ENCODE results near the gene HHAT. TPM values are rescaled to one million over a fixed set of nuclear protein-coding genes. Genes with fewer than 3 reads are reported as not detected.

HHAT gene
- total RNA-seq, 2 experiments from 2014 or later: 0.82 to 0.84 TPM

DNA sequence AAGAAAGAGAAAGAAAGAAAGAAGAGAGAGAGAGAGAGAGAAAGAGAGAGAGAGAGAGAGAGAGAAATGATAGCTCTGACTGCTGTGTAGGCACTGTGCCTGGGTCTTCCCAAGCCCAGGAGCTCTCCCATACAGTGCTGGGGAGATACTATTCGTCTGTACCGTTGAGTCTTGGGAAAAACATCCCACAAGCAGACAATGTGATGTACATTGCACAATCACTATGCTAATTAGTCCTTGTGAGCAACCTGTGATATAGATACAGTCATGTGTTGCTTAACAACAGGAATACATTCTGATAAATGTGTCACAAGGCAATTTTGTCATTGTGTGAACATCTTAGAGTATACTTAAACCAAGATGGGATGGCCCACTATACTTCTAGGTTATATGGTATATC, 381.0 kb downstream of the HHAT start:
- no peaks in the 10 kb centered on the region for H3K4me1 Mint-ChIP-seq
- no peak for ATAC-seq
- H3K27ac Mint-ChIP-seq: no peak overlapping the region
- no peak for DNase-seq
- intact Hi-C loops (cut with DNase I, micrococcal nuclease): no loop called here
- CTCF ChIA-PET: interaction anchor here (1.0 kb wide), 1 partner anchor 263 kb away, joined by 3 read pairs; no protein-coding TSS in a partner anchor
- no peak overlapping the region for H3K4me3 Mint-ChIP-seq
- H3K36me3 Mint-ChIP-seq (ENCODE audit: low read depth): no peaks in the 10 kb centered on the region
- H3K27me3 Mint-ChIP-seq: no peaks in the 10 kb centered on the region
- POLR2A ChIA-PET: interaction anchor here (0.7 kb wide), 1 partner anchor 63 kb away, joined by 10 read pairs; no protein-coding TSS in a partner anchor
- no peaks in the 10 kb centered on the region for H3K9me3 Mint-ChIP-seq (ENCODE audit: low read depth)

DNA sequence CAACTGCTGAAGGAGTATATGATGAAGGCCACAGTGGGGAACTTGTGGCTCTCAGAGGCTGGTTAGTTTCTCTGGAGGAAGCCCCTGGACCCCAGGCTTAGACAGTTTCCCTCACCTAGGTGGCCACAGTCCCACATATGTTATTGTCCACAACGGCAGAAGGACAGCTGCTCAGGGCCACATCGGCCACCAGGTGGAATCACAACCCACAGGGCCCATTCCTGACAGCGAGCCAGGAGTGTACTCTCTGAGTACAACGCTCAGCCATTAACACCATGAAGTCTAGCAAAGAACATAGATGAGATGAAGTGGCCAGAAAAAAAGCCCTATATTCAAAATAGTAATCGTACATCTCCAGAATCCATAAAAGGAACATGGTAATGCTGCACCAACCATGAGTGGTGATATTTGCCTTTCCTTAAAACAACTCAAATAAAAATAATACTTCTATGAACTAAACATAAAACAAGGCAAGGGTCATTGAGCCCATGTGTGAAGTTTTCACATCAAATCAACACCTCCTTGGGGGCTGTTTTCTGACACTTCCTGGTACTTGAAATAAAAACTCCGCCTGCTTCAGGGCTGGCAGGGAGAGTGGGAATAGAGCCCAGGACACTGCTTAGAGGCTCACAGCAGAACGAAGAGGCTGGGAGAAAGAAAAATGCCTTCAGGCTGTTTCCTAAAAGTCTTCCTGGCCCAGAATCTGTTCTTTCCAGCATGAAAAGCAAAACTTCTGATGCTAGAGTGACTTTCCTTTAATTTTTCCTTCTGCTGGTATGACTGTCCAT, 383.3 kb downstream of the HHAT start:
- Mint-ChIP-seq H3K36me3 (ENCODE audit: low read depth) (no peaks in the 10 kb centered on the region), H3K9me3 (ENCODE audit: low read depth) (no peaks in the 10 kb centered on the region), H3K27ac (no peak overlapping the region), H3K4me1 (no peaks in the 10 kb centered on the region), H3K27me3 (no peaks in the 10 kb centered on the region), H3K4me3 (no peak overlapping the region)
- DNase-seq: no peak
- no peak for ATAC-seq
- intact Hi-C loops (cut with DNase I, micrococcal nuclease): no loop called here
- POLR2A ChIA-PET: no interaction called here
- CTCF ChIA-PET: interaction anchor here (0.6 kb wide), 1 partner anchor 89 kb away, joined by 3 read pairs; no protein-coding TSS in a partner anchor

DNA sequence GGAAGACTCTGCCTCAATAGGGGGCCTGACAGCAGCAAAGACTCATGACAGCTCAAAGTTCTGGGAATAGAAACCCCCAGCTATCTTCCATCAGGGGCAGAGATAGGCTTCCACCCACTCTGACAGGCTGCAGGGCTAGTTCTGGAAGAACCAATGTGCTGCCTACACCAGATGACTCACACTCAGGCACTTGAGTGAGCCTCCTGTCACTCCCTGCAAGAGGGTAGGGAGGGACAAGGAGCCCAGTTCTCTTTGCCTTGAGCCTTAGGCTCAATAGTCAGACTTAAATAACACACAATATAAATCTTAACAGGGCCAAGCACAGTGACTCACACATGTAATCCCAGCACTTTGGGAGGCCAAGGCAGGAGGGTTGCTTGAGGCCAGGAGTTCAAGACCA, 386.4 kb downstream of the HHAT start:
- Mint-ChIP-seq H3K36me3 (ENCODE audit: low read depth) (no peaks in the 10 kb centered on the region), H3K4me1 (no peaks in the 10 kb centered on the region), H3K27ac (no peak overlapping the region), H3K27me3 (no peaks in the 10 kb centered on the region), H3K9me3 (ENCODE audit: low read depth) (no peaks in the 10 kb centered on the region), H3K4me3 (no peak overlapping the region)
- intact Hi-C loops (cut with DNase I, micrococcal nuclease): no loop called here
- ATAC-seq: no peak
- POLR2A ChIA-PET: no interaction called here
- CTCF ChIA-PET: interaction anchor here (0.6 kb wide), 2 partner anchors 25 to 419 kb away, joined by 3 read pairs; no protein-coding TSS in a partner anchor
- no peak for DNase-seq

DNA sequence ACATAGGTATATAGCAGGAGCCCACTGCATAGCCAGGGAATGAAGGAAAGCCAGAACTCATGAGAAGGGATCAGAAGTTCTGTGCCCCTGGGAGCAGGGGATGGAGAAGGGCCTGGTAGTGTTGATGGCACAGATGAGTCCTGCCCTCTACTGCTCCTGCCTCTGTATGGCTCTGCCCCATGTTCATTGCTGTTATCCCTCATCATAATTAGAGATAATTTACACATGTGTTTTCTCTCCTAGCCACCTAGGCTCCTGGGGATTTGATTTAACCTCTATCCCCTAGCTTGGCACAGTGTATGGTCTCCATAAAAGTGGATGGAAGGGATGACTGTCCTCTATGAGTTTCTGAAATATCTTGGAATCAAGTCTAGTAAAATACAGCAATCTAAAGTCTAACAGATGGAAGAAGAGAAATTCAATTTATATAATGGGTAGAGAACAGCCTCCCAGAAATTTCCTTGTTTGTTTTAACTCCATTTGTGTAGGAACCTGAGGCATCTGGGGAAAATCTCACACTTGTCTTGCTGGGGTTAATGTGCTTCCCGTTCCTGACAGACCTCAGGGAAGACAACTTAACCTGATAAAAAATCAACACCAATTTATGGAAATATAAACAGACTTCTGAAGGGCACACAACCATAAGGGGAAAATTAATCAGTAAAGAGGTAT, 393.8 kb downstream of the HHAT start:
- ChIA-PET CTCF (no interaction called here), POLR2A (no interaction called here)
- H3K36me3 Mint-ChIP-seq (ENCODE audit: low read depth): no peaks in the 10 kb centered on the region
- intact Hi-C loops (cut with DNase I, micrococcal nuclease): no loop called here
- ATAC-seq: no peak
- H3K4me1 Mint-ChIP-seq: no peaks in the 10 kb centered on the region
- no peak overlapping the region for H3K27ac Mint-ChIP-seq
- no peak overlapping the region for H3K4me3 Mint-ChIP-seq
- no peak for DNase-seq
- H3K9me3 Mint-ChIP-seq (ENCODE audit: low read depth): no peaks in the 10 kb centered on the region
- H3K27me3 Mint-ChIP-seq: peaks cover 5% of the 10 kb centered on the region

DNA sequence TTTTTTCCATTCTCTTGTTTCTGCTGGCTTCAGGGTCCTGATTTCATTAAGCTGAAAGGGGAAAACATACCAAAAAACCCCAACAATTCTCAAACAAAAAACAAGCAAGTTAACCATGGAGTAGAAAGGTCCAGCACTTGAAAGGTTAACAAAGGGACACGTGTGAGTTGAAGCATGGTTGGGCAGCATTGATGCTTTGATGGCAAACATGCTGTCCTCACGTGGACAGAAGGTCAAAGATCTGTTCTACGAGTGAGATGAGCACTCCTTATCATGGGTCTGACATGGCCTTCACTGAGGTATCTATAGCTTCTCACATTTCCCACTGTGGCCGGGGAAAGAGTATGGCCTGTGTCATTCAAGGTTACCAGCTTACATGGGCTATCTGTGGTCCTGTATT, 394.9 kb downstream of the HHAT start:
- CTCF ChIA-PET: no interaction called here
- DNase-seq: no peak
- H3K27ac Mint-ChIP-seq: no peak overlapping the region

DNA sequence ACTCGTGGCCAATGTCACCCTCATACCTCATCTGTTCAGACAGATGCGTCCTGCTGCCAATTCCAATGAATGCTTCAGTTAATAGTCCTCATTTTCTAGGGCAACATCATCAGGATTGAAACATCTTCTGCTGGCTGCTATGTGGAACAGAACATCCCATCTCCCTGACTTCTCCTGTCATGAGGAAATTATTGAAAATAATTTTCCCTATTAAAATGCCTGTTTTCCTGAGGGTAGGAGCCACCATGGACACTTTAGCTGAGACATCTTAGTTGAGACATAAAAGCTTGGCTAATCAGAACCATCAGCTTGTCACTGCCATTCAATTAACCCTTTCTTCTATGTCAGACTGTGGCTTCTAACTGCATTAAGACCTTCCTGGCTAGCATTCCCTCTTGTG, 396.1 kb downstream of the HHAT start:
- no peaks in the 10 kb centered on the region for H3K36me3 Mint-ChIP-seq (ENCODE audit: low read depth)
- H3K9me3 Mint-ChIP-seq (ENCODE audit: low read depth): no peaks in the 10 kb centered on the region
- H3K27me3 Mint-ChIP-seq: peaks cover 5% of the 10 kb centered on the region
- H3K4me3 Mint-ChIP-seq: no peak overlapping the region
- POLR2A ChIA-PET: no interaction called here
- no peak for ATAC-seq
- no peaks in the 10 kb centered on the region for H3K4me1 Mint-ChIP-seq
- CTCF ChIA-PET: no interaction called here
- no peak overlapping the region for H3K27ac Mint-ChIP-seq
- intact Hi-C loops (cut with DNase I, micrococcal nuclease): no loop called here
- DNase-seq: no peak

More for the DNA sequence above, 394.9 kb downstream of the HHAT start:
- no peak for ATAC-seq
- intact Hi-C loops (cut with DNase I, micrococcal nuclease): no loop called here
- H3K27me3 Mint-ChIP-seq: peaks cover 5% of the 10 kb centered on the region
- no peaks in the 10 kb centered on the region for H3K36me3 Mint-ChIP-seq (ENCODE audit: low read depth)
- H3K9me3 Mint-ChIP-seq (ENCODE audit: low read depth): no peaks in the 10 kb centered on the region
- H3K4me1 Mint-ChIP-seq: no peaks in the 10 kb centered on the region
- POLR2A ChIA-PET: no interaction called here
- H3K4me3 Mint-ChIP-seq: no peak overlapping the region

Other genes with a start within 250 kb of the HHAT start
- gene SERTAD4, start 96.1 kb upstream of the HHAT start, total RNA-seq: not detected

Measured in activated CD4-positive, alpha-beta T cell treated with anti-CD3 and anti-CD28 coated beads for 36 hours (primary cell).